Renal cortex interstitium (tissue), 15 donors: ENCODE data around the gene SLC25A14. TPM values are rescaled to one million over a fixed set of nuclear protein-coding genes. Genes with fewer than 3 reads are reported as not detected.
"Not testable (repeated sequence)": the region's sequence is repeated elsewhere in the genome, so short reads cannot be mapped to it uniquely, and the experiment has no call there.

Experiments
- DNase-seq, 11 donors: peaks; one replicate each; pipeline ENCODE4 v3.0.0-alpha.2; 2013; ENCODE audit warnings: low read depth in 9 of 11, low spot score in 4 of 11; ENCODE audit errors: extremely low read depth in 1 of 11
- long read RNA-seq, 16 experiments: transcript quantifications; one replicate each; lab custom pipeline, GENCODE V29; 2026
- polyA plus RNA-seq, 3 donors: library from polyadenylated mRNA; unstranded; fragments of 120-200 nt; gene quantifications; one replicate each; pipeline ENCODE4 v1.2.1, GENCODE V29; 2013; ENCODE audit not compliant: insufficient read length in 3 of 3

Gene SLC25A14
- 10 to 100 TPM; 21.7 to 31.5 (median 22.2) TPM for polyA plus RNA-seq
- long read RNA-seq, donor 1, partial matches to known transcripts: 0 of 3 reads
- long read RNA-seq, donor 1, other reads (novel, unspliced or antisense): 0 of 3 reads
- long read RNA-seq, donor 2, partial matches to known transcripts: 0 of 3 reads
- long read RNA-seq, donor 2, other reads (novel, unspliced or antisense): 0 of 3 reads
- long read RNA-seq, donor 3, partial matches to known transcripts: 0 of 4 reads
- long read RNA-seq, donor 3, other reads (novel, unspliced or antisense): 0 of 4 reads
- long read RNA-seq, donor 4, partial matches to known transcripts: 0 of 1 reads
- long read RNA-seq, donor 4, other reads (novel, unspliced or antisense): 0 of 1 reads
- long read RNA-seq, donor 5, transcript SLC25A14-213 (10 exons, 1,403 nt): major isoform, 6 of 11 reads
- long read RNA-seq, donor 5, transcript SLC25A14-207 (3 exons, 922 nt): minor isoform, 5 of 11 reads
- long read RNA-seq, donor 5, partial matches to known transcripts: 0 of 11 reads
- long read RNA-seq, donor 5, other reads (novel, unspliced or antisense): 0 of 11 reads
- long read RNA-seq, donor 6, partial matches to known transcripts: 0 of 3 reads
- long read RNA-seq, donor 6, other reads (novel, unspliced or antisense): 0 of 3 reads
- long read RNA-seq, donor 7, partial matches to known transcripts: 0 of 4 reads
- long read RNA-seq, donor 7, other reads (novel, unspliced or antisense): 0 of 4 reads
- long read RNA-seq, donor 8, partial matches to known transcripts: 0 of 2 reads
- long read RNA-seq, donor 8, other reads (novel, unspliced or antisense): 0 of 2 reads
- long read RNA-seq, donor 9, partial matches to known transcripts: 0 of 1 reads
- long read RNA-seq, donor 9, other reads (novel, unspliced or antisense): 0 of 1 reads
- long read RNA-seq, donor 10, transcript SLC25A14-213 (10 exons, 1,403 nt): major isoform, 5 of 9 reads
- long read RNA-seq, donor 10, partial matches to known transcripts: 0 of 9 reads
- long read RNA-seq, donor 10, other reads (novel, unspliced or antisense): 0 of 9 reads
- long read RNA-seq, donor 11, partial matches to known transcripts: 0 of 2 reads
- long read RNA-seq, donor 11, other reads (novel, unspliced or antisense): 0 of 2 reads
- long read RNA-seq, donor 12, partial matches to known transcripts: 0 of 1 reads
- long read RNA-seq, donor 12, other reads (novel, unspliced or antisense): 0 of 1 reads
- long read RNA-seq, donor 13, partial matches to known transcripts: 0 of 5 reads
- long read RNA-seq, donor 13, other reads (novel, unspliced or antisense): 0 of 5 reads
- long read RNA-seq, donor 14, partial matches to known transcripts: 0 of 5 reads
- long read RNA-seq, donor 14, other reads (novel, unspliced or antisense): 0 of 5 reads
- long read RNA-seq, donor 15, partial matches to known transcripts: 0 of 1 reads
- long read RNA-seq, donor 15, other reads (novel, unspliced or antisense): 0 of 1 reads
- long read RNA-seq, donor 16, transcript SLC25A14-207 (3 exons, 922 nt): major isoform, 6 of 9 reads
- long read RNA-seq, donor 16, partial matches to known transcripts: 0 of 9 reads
- long read RNA-seq, donor 16, other reads (novel, unspliced or antisense): 0 of 9 reads

GRCh38 chrX:130339408-130340222 is at the start of gene SLC25A14:
Gene SLC25A14 (plus strand): TSS chrX:130339919. CDS start chrX:130340279, 360 bp downstream.
- DNase-seq: peak; percentile 53 to 77 (median 66)

- no peak for DNase-seq
Measured at GRCh38 chrX:130295519-130296296, 44.0 kb upstream of the SLC25A14 start.

GRCh38 chrX:130296297-130296678 is 43.4 kb upstream of the SLC25A14 start:
- DNase-seq: no peak

- no peak for DNase-seq
Measured at GRCh38 chrX:130296743-130297142, 43.0 kb upstream of the SLC25A14 start.

DNA sequence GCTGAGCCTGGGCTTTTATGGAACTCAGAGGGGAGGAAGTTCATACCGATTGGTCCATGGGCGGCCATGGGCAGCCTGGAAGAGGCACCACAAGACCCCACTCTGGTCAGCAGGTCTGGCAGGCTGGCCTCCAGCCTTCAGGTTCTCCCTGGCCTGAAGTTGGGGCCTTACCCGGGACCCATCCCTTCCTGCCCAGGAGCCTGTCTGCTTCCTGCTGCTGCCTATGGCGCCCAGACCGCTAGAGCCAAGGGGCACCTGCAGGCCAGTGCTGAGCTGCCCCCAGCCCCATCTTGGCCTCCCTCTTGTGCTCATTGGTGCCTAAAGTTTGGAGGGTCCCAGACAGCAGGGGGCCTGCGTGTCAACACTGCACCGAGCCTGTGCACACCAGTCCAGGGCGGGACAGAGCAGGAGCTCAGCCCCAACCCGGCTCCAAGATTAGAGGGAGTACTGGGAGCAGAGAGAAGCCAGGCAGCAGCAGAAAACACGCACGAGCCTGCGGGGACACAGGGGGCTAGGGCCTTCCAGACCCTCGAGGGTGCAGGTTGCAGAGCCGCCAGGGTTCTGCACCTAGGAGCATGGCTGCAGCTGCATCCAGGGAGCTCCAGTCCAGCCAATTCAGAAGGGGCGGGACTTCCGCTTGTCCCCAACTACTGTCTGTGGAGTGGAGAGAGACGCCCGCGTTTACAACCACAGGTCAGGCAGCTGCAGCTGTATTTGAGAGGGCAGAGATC is 40.3 kb upstream of the SLC25A14 start:
- DNase-seq: no peak

- no peak for DNase-seq
Measured at GRCh38 chrX:130300010-130300282, 39.8 kb upstream of the SLC25A14 start.

- no peak for DNase-seq
Measured at GRCh38 chrX:130301405-130301804, 38.3 kb upstream of the SLC25A14 start.

GRCh38 chrX:130301977-130302376 is 37.7 kb upstream of the SLC25A14 start:
- DNase-seq: no peak

DNA sequence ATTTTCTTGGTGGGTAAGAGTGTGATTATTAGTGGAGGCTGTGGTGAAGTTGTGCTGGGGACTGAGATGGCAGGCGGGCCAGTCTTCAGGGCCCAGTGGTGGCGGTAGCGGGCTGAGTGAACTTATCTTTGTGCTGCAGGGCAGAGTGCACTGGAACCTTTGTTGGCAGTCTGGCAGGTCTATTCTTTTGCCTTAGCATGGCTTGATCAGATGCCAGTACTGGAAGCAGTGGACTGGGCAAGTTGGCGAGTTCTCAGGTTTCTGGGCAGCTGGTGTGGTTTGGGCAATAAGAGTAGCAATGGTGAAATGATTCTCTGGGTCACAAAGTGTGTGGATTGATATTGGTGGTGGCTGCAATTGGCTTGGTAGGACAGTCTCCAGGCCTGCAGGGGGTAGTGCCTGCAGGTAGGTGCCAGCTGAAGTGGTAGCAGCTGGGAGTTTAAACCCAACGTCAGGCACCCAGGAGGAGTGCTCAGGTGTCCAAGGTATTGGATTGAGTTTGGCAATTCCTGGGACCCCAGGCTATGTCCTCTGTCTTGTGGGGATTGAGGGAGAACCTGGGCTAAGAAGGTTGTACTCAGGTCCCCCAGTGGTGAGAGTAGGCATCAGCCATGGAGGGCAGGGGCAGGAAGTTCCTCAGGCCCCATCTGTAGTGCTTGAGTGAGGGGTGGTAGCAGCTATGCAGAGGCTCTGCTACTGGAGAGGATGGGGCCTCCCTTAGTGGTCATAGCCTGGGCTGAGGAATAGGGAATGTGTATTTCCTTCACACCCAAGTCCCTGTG is 34.9 kb upstream of the SLC25A14 start:
- DNase-seq: no peak

DNA sequence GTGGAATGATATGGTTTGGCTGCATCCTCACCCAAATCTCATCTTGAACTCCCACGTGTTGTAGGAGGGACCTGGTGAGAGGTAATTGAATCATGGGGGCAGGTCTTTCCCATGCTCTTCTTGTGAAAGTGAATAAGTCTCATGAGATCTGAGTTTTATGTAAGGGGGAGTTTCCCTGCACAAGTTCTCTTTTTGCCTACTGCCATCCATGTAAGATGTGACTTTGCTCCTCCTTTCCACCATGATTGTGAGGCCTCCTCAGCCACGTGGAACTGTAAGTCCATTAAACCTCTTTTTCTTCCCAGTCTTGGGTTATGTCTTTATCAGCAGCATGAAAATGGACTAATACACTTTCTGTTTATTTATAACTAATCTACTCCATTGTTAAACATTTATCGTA is 19.8 kb upstream of the SLC25A14 start:
- not testable (repeated sequence) for DNase-seq

- no peak for DNase-seq
Measured at GRCh38 chrX:130321550-130321949, 18.2 kb upstream of the SLC25A14 start.

DNA sequence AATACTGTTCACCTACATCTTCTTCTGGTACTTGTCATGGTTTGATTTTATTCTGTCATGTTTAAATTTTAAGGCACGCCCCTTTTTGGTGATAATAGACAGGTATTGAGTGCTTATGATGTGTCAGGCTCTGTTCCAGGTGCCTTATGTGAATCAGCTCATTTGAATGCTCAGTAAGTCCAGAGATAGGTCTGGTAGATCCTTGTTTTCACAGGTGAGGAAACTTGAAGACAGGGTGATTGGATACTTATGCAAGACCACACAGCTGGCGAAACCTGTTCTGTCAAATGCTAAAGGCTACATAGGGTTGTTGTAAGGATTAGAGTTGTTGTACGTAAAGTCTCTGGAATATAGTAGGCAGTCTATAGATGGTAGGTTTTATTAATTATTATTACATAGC is 9.6 kb upstream of the SLC25A14 start:
- DNase-seq: no peak

DNA sequence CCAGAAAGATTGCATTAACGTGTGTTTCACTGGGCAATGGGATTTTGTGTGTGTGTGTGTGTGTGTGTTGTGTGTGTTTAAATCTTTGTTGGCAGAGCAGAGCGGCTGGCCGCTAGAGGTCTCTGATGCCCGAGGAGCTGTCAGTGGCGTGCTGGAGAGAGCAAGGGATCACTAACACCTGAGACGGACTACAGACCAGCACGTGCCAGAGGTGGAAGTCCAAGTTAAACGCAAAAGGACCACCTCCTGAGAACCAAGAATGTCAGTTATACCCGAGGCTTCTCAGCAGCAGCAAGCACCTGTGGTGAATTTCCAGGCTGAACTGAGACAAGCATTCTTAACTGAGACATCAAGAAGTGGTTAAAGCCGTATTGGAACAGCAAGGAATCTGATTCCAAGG is 9.0 kb upstream of the SLC25A14 start:
- peak in 8 of 11 donors; percentile 3 to 34 (median 23) for DNase-seq

DNA sequence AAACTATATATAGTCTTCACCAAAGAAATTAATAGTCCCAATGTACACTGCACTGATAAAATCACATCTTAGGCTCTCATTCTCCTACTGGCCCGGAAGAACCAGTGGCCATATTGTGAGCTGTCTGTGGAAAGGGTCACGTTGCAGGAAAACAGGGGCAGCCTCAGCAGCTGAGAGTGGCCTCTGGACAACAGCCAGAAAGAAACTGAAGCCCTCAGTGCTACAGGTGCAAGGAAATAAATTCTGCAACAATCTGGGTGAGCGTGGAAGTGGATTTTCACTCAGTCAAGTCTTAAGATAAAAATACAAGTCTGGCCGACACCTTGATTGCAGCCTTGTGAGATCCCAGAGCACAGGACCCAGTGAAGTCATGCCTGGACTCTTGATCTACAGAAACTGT is 3.2 kb upstream of the SLC25A14 start:
- DNase-seq: no peak

GRCh38 chrX:130338869-130339268 is 850 bp upstream of the SLC25A14 start:
- DNase-seq: not testable (repeated sequence)

DNA sequence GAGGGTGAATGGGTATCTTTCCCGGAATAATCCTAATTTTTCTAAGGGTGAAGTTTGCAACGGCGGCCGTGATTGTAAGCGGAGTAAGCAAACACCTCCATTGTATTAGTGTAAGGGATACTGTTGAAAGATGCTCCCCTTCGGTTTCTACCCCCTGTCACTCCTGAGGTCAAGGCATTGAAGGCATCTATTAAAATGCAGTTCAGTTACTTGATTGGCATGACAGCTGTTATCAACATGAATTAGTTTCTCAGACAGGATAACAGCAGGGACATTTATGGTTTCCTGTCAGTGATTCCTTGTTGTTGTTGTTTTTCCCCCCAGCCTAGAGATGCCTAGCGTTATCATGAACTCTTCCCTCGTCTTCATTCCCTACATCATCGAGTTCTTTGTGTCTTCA is 552 bp downstream of the SLC25A14 start:
- DNase-seq: no peak
